Measurements from ENCODE around the gene ADCY2.
A peak's percentile ranks its signal among the peaks of the same experiment; 100 is the strongest.

The ADCY2 gene

DNA sequence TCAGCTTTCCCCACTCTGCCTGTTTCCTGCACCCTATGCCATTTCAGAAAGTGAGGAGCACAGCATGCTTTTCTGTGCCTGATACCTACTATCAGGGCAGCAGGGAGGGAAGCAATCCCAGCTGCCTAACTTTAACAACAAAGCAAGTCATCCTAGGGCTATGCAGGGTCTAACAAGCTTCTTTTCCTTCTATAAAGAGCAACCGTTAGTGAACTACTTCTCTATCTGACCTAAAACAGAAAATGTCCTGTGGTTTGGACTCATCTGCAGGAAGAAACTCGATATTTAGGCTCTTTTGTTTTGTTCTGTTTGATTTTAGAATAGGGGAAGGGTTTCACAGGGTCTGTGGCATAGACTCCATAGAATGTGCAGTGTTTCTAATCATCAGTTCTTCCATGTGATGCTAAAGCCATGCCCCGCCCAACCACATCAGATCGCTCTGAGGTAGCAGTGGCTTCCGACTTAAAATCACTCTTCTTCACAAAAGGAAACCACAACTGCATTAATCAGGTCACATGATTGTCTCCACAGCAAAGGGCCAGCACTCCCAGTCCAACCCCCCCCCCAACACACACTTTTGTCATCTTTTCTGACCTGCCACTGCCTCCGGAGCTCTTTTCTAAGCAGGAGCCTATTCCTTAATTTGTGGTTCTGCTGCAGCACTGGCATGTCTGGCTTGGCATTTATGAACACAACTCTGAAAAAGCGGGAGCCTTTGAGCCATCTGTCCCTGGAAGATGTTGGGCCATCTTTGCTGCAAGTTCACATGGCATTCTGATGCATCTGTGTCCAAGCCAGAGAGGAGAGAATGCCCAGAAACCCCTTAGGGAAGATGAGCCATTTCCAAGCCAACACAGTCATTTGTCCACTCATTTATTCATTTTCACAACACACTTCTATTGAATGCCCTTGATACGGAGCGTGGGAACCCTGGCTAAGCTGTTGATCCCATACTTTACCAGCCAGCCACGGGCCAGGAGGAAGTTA, 383.4 kb downstream of the ADCY2 start:
- DNase-seq (ENCODE audit: insufficient read length): no peak
- TF ChIP-seq POLR2A (IDR thresholded peaks at IDR 0.05; ENCODE audit: low read depth, low read length): no peak
- TF ChIP-seq TAF1 (IDR thresholded peaks at IDR 0.05; ENCODE audit: borderline replicate concordance, low read depth, low read length): no peak
- TF ChIP-seq POLR2AphosphoS5 (IDR thresholded peaks at IDR 0.05; ENCODE audit: low read depth, low read length): no peak
- FAIRE-seq: peak; percentile 54

DNA sequence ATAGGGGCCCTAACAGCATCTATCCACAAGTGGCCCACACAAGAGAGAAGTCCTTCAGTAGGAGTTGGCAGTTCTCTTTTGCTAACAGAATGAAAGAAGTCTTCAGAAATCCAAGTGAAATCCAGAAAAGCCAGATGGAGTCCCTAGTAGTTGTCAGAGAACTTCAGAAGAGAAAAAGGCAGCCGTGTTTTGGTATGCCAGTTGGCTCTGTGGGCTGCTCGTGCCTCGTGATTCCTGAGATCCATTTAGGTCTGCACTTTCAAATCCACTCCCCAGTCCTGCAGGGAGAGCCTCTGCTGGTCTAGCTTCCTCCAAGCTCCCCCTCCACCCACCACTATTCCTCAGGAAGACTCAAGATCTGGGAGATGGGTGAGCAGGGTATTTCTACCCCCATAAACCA, 386.0 kb downstream of the ADCY2 start:
- TF ChIP-seq POLR2A (IDR thresholded peaks at IDR 0.05; ENCODE audit: low read depth, low read length) (no peak), POLR2AphosphoS5 (IDR thresholded peaks at IDR 0.05; ENCODE audit: low read depth, low read length) (no peak), TAF1 (IDR thresholded peaks at IDR 0.05; ENCODE audit: borderline replicate concordance, low read depth, low read length) (no peak)
- FAIRE-seq (no peak), DNase-seq (ENCODE audit: insufficient read length) (no peak)

DNA sequence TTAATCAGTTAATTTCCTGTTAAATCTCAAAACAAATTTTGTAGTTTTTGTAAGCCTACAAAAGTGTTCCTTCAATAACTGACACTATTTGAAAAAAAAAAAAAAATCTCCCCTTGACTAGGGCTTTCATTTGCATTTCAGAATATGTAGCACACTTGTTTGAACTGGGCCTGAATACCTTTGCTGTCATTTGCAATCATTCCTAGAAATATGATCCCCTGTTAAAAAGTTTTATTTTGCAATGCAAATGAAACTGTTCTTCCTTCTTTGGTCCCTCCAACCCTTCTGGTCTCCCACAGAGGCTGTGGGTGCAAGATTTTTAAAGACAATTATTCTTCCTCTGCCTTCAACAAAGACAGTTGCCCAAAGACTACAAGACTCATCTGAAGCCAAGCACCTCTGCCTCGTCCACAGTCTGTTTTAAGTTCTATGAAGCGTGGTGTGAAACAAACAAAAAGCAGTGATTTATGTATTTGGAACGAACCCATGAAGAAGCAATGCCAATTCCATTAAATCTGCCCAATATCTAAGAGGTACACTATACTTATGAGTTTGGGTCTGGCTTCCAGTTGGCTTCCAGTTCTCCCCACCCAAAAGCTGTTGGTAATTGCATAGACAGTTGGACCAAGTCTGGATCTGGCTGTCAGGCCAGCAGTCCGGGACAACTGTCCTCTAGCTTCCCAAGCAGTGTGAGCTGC, 388.9 kb downstream of the ADCY2 start:
- no peak for FAIRE-seq
- no peak for DNase-seq (ENCODE audit: insufficient read length)
- TF ChIP-seq TAF1 (IDR thresholded peaks at IDR 0.05; ENCODE audit: borderline replicate concordance, low read depth, low read length): no peak

GRCh38 chr5:7787770-7788169, 391.8 kb downstream of the ADCY2 start:
- no peak for FAIRE-seq
- no peak for DNase-seq (ENCODE audit: insufficient read length)
- TF ChIP-seq POLR2A (IDR thresholded peaks at IDR 0.05; ENCODE audit: low read depth, low read length) (no peak), TAF1 (IDR thresholded peaks at IDR 0.05; ENCODE audit: borderline replicate concordance, low read depth, low read length) (no peak), POLR2AphosphoS5 (IDR thresholded peaks at IDR 0.05; ENCODE audit: low read depth, low read length) (no peak)

- no peak for TF ChIP-seq POLR2AphosphoS5 (IDR thresholded peaks at IDR 0.05; ENCODE audit: low read depth, low read length)
- TF ChIP-seq POLR2A (IDR thresholded peaks at IDR 0.05; ENCODE audit: low read depth, low read length): no peak
- TF ChIP-seq TAF1 (IDR thresholded peaks at IDR 0.05; ENCODE audit: borderline replicate concordance, low read depth, low read length): no peak
Measured at GRCh38 chr5:7789567-7789966, 393.6 kb downstream of the ADCY2 start.

DNA sequence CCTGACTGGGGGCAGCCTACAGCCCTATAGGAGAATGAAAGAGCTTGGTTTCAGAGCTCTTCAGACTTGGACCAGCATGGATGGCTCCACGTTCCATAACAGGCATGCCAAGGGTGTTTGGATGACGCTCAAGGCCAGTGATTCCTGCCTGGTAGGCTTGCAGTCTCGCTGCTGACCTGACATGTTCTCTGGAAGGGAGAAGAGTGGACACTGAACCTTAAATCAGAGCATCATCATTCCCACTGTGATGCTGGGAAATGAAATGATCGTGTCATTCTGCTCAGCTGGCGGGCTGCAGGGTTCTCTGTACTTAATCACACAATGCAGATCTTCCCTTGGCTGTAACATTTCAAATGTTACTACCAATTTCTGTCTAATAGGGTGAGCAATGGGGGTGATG, 398.0 kb downstream of the ADCY2 start:
- FAIRE-seq (no peak), DNase-seq (ENCODE audit: insufficient read length) (no peak)
- TF ChIP-seq POLR2AphosphoS5 (IDR thresholded peaks at IDR 0.05; ENCODE audit: low read depth, low read length) (no peak), POLR2A (IDR thresholded peaks at IDR 0.05; ENCODE audit: low read depth, low read length) (no peak), TAF1 (IDR thresholded peaks at IDR 0.05; ENCODE audit: borderline replicate concordance, low read depth, low read length) (no peak)

More at GRCh38 chr5:7789567-7789966, 393.6 kb downstream of the ADCY2 start:
- FAIRE-seq: no peak
- no peak for DNase-seq (ENCODE audit: insufficient read length)

- TF ChIP-seq POLR2AphosphoS5 (IDR thresholded peaks at IDR 0.05; ENCODE audit: low read depth, low read length): no peak
- no peak for TF ChIP-seq TAF1 (IDR thresholded peaks at IDR 0.05; ENCODE audit: borderline replicate concordance, low read depth, low read length)
- TF ChIP-seq POLR2A (IDR thresholded peaks at IDR 0.05; ENCODE audit: low read depth, low read length): no peak
- FAIRE-seq: peak; percentile 73
Measured at GRCh38 chr5:7794311-7794710, 398.4 kb downstream of the ADCY2 start.

DNA sequence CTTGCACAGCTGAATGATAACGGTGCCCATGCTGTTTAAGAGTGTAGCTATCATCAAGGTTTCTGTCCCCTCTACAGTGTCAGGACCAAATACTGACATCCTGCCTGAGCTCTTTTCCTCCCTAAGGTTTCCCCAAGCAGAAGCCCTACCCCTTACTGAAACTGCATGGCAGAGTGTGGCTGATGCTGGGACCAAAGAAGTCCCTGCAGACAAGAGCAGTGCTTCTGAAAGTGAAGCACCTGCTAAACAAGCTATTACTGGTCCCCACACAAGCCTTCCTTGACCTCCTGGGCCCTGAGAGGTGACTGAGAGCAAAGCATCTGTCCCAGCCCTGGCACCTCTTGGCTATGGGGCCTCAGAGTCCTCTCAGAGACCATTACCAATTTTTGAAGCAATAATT, 398.9 kb downstream of the ADCY2 start:
- FAIRE-seq: no peak
- TF ChIP-seq POLR2AphosphoS5 (IDR thresholded peaks at IDR 0.05; ENCODE audit: low read depth, low read length): no peak
- no peak for TF ChIP-seq TAF1 (IDR thresholded peaks at IDR 0.05; ENCODE audit: borderline replicate concordance, low read depth, low read length)
- TF ChIP-seq POLR2A (IDR thresholded peaks at IDR 0.05; ENCODE audit: low read depth, low read length): no peak
- DNase-seq (ENCODE audit: insufficient read length): peak; percentile 20

More at GRCh38 chr5:7794311-7794710, 398.4 kb downstream of the ADCY2 start:
- DNase-seq (ENCODE audit: insufficient read length): no peak

DNA sequence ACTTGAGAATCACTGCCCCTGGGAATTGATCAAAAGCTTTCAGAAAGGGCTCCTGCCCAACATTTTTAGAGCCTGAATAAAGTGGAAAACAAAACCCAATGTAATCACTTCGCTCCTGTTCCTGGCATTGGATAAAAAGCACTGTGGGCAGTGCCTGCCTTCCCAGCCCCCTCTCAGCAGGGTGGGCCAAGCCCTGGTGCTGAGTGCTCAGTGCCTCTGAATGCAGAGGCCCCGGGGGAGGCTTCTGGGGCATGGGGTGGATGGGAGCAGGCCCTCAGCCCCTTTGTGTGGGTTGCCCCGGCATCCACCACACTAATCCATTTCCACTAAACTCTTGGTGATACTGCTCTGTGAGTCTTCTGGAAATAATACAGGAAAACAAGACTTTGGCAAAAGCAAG, 399.4 kb downstream of the ADCY2 start:
- FAIRE-seq: no peak
- no peak for DNase-seq (ENCODE audit: insufficient read length)
- TF ChIP-seq POLR2A (IDR thresholded peaks at IDR 0.05; ENCODE audit: low read depth, low read length) (no peak), POLR2AphosphoS5 (IDR thresholded peaks at IDR 0.05; ENCODE audit: low read depth, low read length) (no peak), TAF1 (IDR thresholded peaks at IDR 0.05; ENCODE audit: borderline replicate concordance, low read depth, low read length) (no peak)

GRCh38 chr5:7801891-7802614, 406.1 kb downstream of the ADCY2 start:
- TF ChIP-seq POLR2A (IDR thresholded peaks at IDR 0.05; ENCODE audit: low read depth, low read length): no peak
- no peak for TF ChIP-seq TAF1 (IDR thresholded peaks at IDR 0.05; ENCODE audit: borderline replicate concordance, low read depth, low read length)
- TF ChIP-seq POLR2AphosphoS5 (IDR thresholded peaks at IDR 0.05; ENCODE audit: low read depth, low read length): no peak
- FAIRE-seq: no peak
- no peak for DNase-seq (ENCODE audit: insufficient read length)

- no peak for TF ChIP-seq POLR2A (IDR thresholded peaks at IDR 0.05; ENCODE audit: low read depth, low read length)
- FAIRE-seq: no peak
- DNase-seq (ENCODE audit: insufficient read length): no peak
Measured at GRCh38 chr5:7802855-7803254, 406.9 kb downstream of the ADCY2 start.

All from GM12892 (cell line).